Measurements from ENCODE around the gene SLF1.

SLF1 gene

DNA sequence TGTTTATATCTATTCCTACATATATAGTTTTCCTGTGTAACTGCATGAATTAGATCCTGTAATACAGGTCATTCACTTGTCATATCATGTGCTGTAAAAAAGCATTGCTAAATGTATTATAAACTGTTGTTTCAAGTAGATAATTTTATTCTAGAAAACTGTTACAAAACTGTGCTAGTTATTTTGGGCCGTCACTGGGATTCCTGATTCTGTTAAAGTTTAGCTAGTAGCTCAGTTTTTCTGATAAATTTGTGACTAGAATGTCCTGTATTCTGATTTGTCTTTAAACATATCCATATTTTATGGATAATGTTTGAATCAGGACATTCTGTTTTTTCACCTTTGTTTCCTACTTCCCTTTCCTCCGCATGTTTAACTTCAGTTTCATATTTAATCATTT is 5.4 kb downstream of the SLF1 start:
- no peak for TF ChIP-seq CTCF (conservative IDR thresholded peaks at IDR 0.05; ENCODE audit: low read length)
- H3K4me3 ChIP-seq (ENCODE audit: low read length) = no peak overlapping the region
- DNase-seq (ENCODE audit: low read depth) = no peak

- no peak for DNase-seq (ENCODE audit: low read depth)
- TF ChIP-seq CTCF (conservative IDR thresholded peaks at IDR 0.05; ENCODE audit: low read length) = no peak
- no peak overlapping the region for H3K4me3 ChIP-seq (ENCODE audit: low read length)
Observed at GRCh38 chr5:94627191-94627590, 8.7 kb downstream of the SLF1 start.

- DNase-seq (ENCODE audit: low read depth) = no peak
- no peak for TF ChIP-seq CTCF (conservative IDR thresholded peaks at IDR 0.05; ENCODE audit: low read length)
- H3K4me3 ChIP-seq (ENCODE audit: low read length) = no peak overlapping the region
Observed at GRCh38 chr5:94632024-94632423, 13.6 kb downstream of the SLF1 start.

GRCh38 chr5:94640176-94640575 is 21.7 kb downstream of the SLF1 start:
- DNase-seq (ENCODE audit: low read depth) = no peak
- TF ChIP-seq CTCF (conservative IDR thresholded peaks at IDR 0.05; ENCODE audit: low read length) = no peak
- H3K4me3 ChIP-seq (ENCODE audit: low read length) = no peak overlapping the region

DNA sequence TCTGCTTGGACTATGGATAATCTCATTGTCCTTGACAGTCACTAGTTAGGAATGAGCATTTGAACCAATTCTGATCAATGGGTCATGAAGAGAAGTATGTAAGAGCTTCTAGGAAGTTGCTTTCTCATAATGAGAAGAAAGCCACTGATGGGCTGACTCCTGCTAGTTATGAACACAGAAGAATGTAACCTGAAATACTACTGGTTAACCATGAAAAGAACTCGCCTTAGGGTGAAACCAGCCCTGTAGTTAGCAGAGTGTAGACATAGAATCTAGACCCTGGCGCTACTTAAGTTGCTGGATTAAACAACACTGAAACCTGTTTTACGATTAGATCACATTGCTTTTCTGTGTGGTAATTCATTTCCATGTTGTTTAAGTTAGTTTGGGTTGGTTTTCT is 26.6 kb downstream of the SLF1 start:
- DNase-seq (ENCODE audit: low read depth) = no peak
- H3K4me3 ChIP-seq (ENCODE audit: low read length) = no peak overlapping the region
- no peak for TF ChIP-seq CTCF (conservative IDR thresholded peaks at IDR 0.05; ENCODE audit: low read length)

DNA sequence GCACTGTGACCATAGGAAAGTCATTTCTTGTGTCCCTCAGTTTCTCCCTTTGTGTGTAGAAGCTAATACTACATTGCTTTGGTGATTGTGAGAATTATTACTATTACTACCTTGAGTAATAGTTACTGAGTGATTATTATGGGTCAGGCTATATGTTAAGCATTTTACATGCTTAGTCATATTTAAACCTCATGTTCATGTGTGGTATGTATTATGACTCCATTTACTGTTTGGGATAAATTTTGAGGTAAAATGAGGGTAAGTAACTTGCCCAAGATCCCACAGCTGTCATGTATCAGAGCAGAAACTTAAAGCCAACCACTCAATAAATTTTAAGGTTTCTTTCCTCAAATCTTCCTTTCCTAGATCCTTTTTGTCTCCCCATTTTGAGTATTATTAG is 28.3 kb downstream of the SLF1 start:
- no peak for DNase-seq (ENCODE audit: low read depth)
- no peak for TF ChIP-seq CTCF (conservative IDR thresholded peaks at IDR 0.05; ENCODE audit: low read length)
- H3K4me3 ChIP-seq (ENCODE audit: low read length) = no peak overlapping the region

- TF ChIP-seq CTCF (conservative IDR thresholded peaks at IDR 0.05; ENCODE audit: low read length) = no peak
- H3K4me3 ChIP-seq (ENCODE audit: low read length) = no peak overlapping the region
- no peak for DNase-seq (ENCODE audit: low read depth)
Observed at GRCh38 chr5:94649874-94650273, 31.4 kb downstream of the SLF1 start.
